GM19395 (cell line): ENCODE results near the gene DDIT3.

Source experiments
- ATAC-seq: cut with Tn5 transposase; IDR thresholded peaks from one replicate; pipeline ENCODE4 v1.9.1; 2021; ENCODE audit warnings: mild to moderate bottlenecking, moderate library complexity; ENCODE audit not compliant: unreplicated experiment

DDIT3 gene

DNA sequence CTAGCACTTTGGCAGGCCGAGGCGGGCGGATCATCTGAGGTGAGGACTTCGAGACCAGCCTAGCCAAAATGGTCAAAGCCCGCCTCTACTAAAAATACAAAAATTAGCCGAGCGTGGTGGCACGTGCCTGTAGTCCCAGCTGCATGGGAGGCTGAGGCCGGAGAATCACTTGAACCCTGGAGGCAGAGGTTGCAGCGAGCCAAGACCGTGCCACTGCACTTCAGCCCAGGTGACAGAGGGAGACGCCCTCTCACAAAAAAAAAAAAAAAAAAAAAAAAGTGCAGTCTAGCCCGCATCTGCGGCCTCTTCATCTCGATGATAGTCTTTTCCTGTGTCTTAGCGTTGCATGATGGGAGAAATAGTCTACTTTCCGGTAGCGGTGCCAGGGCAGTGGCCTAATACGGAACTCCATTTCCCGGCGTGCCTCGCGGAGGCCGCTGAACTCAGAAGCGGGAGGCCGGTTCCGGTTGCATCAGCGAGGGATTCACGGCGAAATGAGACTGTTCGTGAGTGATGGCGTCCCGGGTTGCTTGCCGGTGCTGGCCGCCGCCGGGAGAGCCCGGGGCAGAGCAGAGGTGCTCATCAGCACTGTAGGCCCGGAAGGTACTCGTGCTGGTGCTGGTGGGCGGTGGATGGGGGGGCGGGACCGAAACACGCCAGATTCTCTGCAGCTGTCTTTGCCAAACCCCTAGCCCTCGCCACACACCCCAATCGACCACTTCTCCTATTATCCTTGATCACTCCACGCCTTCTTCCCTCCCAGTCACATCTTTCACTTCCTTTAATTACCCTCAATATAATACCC, 32.5 kb downstream of the DDIT3 start, which contains the start of gene MARS1:
Gene MARS1, plus strand, starts transcription at position 472 of the 805 bp plus-strand sequence. Its CDS starts 23 bp downstream, at position 495.
- peak; percentile 98 for ATAC-seq

DNA sequence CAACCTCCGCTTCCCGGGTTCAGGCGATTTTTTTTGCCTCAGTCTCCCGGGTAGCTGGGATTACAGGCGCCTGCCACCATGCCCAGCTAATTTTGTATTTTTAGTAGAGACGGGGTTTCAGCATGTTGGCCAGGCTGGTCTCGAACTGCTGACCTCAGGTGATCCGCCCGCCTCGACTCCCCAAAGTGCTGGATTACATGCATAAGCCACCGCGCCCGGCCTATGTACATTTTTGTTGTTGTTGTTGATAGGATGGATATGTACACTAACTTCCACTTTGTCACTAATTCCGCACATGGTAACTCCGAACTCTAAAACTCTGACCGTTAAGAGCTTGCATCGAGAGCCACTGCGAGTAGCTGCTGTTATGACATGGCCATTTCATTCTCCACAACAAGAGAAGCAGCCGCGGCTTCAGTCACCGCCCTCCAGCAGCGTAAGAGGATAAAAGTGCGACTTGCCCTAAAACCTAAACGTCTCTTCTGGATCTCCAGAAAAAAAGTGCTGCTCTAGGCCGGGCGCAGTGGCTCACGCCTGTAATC, 33.2 kb downstream of the DDIT3 start:
- ATAC-seq, result no peak

GRCh38 chr12:57485695-57486094, 34.6 kb downstream of the DDIT3 start:
- no peak for ATAC-seq

- no peak for ATAC-seq
Observed at GRCh38 chr12:57483466-57483865, 36.8 kb downstream of the DDIT3 start.

- ATAC-seq, result no peak
Observed at GRCh38 chr12:57481671-57482070, 38.6 kb downstream of the DDIT3 start.

DNA sequence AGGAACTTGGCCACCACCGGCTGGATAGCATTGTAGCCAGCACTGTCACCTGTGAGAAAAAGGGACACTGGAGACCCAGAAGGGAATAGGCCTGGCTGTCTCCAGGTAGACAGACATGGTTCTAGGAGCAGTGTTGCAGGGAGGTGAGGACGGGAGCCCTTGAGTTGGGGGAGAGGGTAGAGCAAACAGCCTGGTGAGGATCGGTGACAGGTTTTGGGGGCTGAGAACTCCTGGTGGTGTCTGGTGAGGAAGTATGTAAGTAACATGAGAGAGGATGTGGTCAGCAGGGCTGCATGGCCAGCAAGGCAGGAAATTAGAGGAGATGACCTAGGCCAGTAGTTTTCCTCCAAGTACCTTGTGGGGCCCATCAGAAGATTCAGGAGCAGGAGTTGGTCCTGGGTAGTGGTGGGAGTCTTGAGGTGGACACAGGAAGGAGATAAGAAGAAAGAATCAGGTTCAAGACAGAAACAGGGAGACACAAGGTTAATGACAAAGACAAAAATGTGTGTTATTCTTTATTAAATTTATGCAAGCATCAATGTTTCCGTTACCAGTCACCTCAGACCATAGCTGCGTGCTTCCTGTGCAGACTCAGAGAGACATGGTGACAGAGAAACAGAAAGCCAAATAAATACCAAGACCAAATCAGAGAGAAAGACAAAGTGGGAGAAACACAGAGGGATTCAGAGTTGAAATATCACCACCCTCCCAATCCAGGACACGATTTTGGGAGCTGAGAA, 40.8 kb downstream of the DDIT3 start, which contains the start of gene ARHGAP9:
Gene ARHGAP9, minus strand, starts transcription at position 491 of the 740 bp plus-strand sequence. Its CDS starts 460 bp downstream, at position 31.
- peak; percentile 41 for ATAC-seq

DNA sequence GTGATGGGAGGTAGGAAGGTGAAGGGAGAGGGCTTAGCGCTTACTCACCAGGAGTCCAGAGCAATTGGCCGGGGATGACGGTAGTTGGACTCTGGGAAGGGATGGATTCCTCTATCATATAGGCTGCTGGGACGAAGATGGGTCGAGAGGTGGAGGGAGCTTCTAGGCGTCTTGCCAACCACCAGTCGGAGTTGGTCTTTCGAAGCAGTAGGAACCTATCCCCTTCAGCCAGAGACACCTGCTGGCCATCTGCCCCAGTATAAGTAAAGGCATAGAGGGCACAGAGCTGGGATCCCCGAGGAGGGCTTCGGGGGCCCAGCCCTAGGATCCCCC, 41.3 kb downstream of the DDIT3 start:
- ATAC-seq, result peak; percentile 2

- ATAC-seq, result peak; percentile 55
Observed at GRCh38 chr12:57477710-57478681, 42.3 kb downstream of the DDIT3 start.

DNA sequence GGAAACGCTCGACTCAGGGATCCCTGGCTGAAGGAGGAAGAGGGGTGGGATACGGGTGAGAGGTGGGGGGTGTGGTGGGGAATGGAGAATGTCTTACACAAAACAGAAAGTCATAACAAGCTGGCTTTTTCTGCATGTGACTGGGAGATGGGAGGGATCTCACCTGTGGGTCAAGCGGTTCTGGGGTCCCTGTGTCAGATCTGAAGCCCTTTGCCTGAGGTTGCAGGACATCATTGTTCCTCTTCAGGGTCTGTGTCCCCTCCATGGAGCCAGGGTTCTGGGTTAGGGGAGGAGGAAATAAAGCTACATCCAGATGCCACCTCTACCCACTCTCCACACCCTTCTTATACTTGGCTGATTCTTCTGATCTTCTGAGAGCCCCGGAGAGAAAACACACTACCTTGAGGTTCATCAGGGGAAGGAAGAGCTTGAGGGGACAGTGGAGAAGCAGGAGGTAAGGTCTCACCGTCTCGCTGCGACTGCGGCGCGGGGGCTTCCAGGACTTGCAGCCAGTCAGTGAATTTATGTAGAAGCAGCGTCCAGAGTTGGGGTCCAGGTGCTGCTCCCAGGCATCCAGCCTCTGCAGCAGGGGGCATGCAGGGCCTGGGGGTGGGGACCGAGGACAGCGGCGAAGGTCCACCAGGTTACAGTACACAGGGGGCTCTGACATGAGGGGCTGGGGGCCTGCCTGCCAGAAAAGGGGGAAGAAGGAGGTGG, 43.2 kb downstream of the DDIT3 start:
- no peak for ATAC-seq

- ATAC-seq, result peak; percentile 43
Observed at GRCh38 chr12:57476162-57476992, 43.9 kb downstream of the DDIT3 start.

- peak; percentile 12 for ATAC-seq
Observed at GRCh38 chr12:57475271-57476161, 44.8 kb downstream of the DDIT3 start.

- no peak for ATAC-seq
Observed at GRCh38 chr12:57474862-57475261, 45.5 kb downstream of the DDIT3 start.

DNA sequence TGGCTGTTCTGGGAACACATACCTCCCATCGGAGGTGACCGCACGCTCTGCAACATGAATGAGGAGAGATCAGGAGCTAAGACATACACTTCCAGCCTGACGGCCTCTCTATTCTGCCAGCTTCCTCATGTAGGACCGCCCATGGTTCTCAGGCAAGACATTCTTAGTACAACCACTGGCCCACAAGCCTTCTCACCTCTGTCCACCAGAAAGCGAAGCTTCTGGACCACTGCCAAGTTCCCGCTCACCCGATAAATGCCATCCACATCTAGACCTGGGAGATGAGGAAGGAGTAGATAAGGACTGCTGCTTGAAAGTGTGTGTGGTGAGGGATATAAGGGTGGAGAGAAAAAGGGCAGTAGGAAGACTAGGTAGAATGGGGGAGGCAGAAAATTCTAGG, 45.9 kb downstream of the DDIT3 start:
- no peak for ATAC-seq

DNA sequence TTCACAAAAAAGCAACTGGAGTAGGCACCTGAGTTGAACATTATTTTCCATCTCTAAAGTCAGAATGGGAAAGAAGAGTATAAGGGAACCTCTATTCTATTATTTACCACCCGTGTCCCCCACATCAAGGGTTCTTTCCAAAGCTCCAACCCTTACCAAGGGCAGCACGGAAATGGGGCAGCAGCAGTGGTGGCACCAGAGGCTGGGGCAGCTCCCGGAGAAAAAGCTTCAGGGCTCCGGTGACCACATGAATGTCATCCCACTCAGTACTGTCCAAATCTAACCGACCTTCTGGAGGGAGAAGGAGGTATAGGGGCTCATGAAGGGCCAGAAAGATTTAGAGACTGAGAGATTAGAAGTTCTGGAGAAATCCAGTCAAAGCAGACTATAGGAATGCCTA, 46.4 kb downstream of the DDIT3 start:
- ATAC-seq, result no peak

- no peak for ATAC-seq
Observed at GRCh38 chr12:57473392-57473791, 46.9 kb downstream of the DDIT3 start.

GRCh38 chr12:57472391-57472790, 47.9 kb downstream of the DDIT3 start:
- ATAC-seq, result no peak

DNA sequence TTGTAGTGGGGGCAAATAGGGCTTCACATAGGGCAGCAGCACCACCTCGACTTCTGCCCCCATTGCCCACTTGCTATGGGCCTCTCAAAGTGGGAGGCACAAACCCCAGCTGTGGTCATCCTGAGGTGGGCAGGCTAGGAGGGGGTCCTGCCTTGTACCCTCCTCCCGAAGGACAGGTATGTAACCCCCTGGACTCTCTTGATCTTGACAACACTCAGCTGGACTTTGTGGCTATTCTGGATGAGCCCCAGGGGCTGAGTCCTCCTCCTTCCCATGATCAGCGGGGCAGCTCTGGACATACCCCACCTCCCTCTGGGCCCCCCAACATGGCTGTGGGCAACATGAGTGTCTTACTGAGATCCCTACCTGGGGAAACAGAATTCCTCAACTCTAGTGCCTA, 48.7 kb downstream of the DDIT3 start:
- no peak for ATAC-seq
